Middle frontal gyrus (tissue), 1 donor: ENCODE measurements around the gene RAPGEF4.
"Not testable (repeated sequence)": the region's sequence is repeated elsewhere in the genome, so short reads cannot be mapped to it uniquely, and the experiment has no call there.

ENCODE experiments used
- DNase-seq: peaks from one replicate; pipeline ENCODE4 v3.0.0-alpha.2; 2015; ENCODE audit warnings: low spot score; ENCODE audit errors: extremely low spot score

RAPGEF4 gene

DNA sequence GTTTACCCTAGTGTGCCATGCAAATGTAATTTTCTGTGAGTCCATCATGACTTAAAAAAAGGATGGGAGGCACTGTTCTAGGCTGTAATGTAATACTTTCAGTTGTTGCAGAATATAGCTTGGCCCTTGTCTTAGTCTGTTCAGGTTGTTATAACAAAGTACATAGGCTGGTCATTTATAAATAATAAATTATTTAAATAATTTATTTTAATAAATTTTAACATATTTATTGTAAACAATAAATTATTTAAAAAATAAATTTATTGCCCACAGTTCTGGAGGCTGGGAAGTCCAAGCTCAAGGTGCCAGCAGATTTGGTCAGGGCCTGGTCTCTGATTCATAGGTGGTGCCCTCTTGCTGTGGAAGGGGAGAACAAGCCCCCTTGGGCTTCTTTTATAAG is 35.2 kb downstream of the RAPGEF4 start:
- DNase-seq, result no peak

DNA sequence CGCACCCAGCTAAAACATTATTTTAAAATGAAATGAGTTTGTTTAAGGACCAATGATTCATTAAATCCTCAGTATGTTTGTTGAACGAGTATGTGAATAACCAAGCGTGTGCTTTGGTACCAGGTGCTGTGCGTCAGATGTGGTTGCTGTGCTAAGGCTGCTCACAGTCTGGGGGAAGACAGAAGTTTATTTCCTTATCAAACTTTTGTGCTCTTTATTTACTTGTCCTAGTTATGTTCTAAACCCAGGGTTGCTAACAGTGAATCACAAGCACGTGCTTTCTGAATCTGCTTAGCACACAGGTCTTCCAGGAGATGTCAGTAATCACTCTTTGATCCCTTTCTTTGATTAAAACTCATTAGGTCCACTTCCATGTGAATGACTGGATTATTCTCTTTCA is 37.0 kb downstream of the RAPGEF4 start:
- no peak for DNase-seq

DNA sequence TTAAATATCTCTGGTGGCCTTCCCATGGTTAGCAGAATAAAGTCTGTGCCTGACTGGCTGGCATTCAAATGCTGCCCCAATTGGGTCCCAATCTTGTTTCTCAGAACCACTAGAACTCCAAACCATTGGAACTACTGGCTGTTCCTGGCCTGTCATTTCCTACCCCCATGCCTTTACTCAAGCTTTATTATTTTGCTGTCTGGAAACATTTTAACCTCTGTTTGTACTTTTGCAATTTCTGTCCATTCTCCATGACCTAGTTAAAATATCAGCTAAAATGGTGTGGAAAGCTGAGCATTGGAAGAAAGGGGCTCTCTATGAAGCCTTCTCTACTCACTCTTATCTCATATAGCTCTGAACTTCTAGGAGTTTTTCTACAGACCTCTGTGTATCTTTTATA is 38.7 kb downstream of the RAPGEF4 start:
- no peak for DNase-seq

DNA sequence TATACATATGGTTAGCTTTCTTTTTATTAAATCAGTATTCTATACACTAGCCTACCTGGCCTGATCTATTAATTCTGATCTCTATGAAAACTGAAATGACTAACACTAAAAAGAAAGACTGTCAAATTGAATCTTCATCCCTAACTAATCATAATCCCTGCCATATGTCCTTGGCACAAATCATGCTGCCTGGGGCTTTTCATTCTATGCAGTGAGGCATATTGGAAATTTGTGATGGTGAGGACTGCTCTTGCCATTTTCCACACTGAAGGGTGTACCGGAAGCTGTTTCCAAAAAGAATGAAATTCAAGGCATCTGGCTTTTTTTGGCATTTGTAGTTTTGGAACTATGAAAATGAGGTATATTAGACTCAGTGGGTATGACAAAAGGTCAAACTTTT is 39.7 kb downstream of the RAPGEF4 start:
- DNase-seq, result no peak

DNA sequence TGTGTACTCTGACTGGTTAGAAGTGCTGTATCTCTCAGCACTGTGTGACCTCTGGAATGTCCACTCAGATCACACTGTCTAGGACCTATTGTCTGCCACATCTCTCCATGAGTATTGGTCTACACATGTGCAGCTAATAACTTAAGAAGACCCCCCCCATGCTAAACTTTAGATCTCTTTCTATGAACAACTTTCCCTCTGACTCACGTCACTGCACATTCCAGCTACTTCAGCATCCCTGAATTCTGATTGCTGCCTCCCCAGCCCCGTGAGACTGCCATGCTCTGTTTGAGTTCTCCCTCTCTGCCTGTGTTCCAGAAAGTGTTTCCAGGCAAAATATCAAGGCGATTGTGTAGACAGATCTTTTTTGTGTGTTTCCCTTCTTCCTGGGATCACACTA is 41.8 kb downstream of the RAPGEF4 start:
- no peak for DNase-seq

DNA sequence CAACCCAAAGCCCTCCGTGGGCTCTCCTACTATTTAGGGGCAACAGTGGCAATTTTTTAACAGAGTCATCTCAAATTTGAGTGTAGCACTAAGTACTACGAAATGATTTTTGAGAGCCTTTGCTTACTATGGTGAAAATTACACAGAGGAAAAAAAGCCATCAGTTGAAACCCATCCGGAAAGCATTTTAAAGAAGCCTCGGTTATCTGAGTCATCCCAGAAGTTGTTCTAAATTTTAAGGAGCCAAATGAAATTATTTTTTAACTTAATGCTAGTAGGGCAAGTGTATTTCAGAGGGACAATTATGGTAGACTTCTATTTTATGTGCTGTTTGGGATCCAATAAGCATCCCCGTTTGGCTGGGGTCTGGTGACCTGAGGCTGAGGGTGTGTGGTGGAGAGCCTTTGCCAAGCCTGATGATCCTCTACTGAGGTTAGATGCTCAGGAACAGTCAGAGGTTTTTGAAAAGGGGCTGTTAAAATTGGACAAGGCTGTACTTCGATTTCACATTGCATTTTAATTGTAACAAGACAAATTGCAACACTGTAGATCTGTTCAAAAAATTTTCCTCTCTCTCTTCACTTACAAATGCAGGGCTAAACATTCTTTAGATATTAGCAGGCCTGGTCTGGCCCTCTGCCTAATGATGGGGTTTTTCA is 47.0 kb downstream of the RAPGEF4 start:
- DNase-seq, result no peak

DNA sequence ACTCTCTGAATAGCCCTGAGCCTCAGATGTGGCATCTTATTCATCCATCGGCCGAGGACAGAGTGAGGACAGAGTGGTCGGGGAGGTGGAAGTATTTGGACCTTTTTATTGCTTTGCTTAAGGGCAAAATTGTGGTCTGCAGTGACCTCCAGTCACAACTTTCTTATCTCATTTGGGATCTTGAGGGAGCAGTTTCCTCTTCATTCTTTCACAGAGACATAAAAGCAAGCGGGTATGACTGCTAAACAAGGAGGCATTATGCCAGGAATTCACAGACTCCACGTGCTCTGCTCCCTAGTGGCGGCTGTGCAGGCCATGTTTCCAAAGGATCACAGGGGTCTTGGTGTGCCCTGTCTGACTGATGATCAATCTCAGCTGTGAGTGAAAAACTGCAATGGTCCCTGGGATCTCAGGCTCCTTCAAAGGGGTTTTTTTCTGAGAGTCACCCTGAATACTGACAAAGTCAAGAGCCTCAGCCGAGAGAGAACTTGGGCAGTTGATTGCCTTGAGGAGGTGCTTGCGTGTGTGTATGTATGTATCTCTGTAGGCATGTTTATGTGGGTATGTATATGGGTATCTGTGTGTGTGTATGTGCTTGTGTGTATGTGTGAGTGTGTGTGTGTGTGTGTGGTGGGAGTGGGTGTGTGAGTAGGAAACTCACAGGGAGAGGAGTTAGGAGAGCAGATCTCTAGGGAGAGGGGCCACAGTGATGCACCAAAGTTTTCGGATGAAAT is 47.7 kb downstream of the RAPGEF4 start:
- no peak for DNase-seq

DNA sequence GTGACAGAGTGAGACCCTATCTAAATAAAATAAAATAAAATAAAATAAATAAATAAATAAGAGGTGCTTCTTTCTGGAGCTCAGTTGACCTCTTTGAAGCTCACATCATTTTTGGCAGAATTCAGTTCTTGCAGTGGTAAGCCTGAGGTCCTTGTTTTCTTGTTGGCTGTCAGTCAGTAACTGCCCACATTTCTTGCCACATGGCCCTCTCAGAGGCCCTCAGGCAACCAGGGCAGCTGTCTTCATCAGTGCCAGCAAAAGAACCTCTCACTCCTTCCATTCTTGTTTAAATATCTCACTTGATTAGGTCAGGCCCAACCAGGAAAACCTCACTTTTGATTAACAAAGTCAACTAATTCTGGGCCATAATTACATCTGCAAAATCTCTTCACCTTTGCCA is 53.2 kb downstream of the RAPGEF4 start:
- DNase-seq, result no peak

DNA sequence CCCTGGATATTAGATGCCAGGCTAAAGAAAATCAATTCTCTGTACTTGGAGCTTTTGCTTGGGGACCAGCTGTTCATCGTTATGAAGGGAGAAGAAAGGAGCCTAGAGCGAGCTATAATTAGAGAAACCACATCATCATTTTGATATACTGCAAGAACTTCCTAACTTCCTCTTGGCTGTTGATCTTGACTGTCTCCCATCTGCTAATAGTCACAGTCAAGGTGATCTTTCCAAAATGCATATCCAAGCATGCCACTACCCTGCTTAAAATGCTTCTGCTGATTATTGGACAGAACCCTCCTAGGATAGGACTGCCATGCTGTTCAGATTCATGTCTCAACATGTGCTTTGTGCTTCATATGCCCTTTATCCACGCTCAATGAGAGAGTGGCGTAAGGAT is 54.8 kb downstream of the RAPGEF4 start:
- DNase-seq, result no peak

DNA sequence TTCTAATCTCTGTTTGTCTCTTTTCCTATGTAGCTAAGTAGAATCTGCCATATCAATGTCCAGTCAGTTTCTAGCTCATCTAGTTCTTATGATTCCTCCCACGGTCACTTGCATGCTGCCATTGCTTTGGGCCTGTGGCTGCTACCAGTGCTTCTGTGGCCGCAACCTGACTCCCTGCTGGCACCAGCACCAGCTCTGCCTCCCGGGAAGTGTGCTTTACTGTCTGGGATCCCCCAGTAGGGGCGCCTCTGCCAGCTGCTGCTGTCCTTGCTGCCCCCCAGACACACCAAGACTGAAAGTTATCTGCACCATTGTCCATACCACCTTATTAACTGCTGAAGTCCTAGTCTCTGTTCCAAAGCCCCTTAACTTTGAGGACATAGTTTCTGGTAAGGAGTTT is 56.3 kb downstream of the RAPGEF4 start:
- no peak for DNase-seq

DNA sequence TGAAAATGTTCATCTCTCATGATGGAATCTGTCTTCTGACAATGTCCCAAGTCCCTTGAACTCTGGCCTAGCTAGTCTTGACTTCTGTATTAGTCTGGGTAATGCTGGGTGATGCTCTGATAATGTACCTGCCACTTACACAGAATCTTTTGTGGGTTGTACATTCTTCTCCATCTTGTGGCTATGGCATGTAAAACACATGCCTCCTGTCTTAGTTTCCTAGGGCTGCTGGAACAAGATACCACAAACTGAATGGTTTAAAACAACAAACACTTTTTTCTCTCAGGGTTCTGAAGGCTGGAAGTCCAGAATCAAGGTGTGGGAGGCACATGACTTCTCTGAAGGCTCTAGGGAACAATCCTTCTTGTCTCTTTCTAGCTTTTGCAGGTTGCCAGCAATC is 57.1 kb downstream of the RAPGEF4 start:
- no peak for DNase-seq

DNA sequence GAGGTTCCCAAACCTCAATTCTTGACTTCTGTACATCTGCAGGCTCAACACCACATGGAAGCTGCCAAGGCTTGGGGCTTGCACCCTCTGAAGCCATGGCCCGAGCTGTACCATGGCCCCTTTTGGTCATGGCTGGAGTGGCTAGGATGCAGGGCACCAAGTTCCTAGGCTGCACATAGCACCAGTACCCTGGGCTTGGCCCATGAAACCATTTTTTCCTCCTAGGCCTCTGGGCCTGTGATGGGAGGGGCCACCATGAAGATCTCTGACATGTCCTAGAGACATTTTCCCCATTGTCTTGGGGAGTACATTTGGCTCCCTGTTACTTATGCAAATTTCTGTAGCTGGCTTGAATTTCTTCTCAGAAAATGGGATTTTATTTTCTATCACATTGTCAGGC is 67.7 kb downstream of the RAPGEF4 start:
- not testable (repeated sequence) for DNase-seq

DNA sequence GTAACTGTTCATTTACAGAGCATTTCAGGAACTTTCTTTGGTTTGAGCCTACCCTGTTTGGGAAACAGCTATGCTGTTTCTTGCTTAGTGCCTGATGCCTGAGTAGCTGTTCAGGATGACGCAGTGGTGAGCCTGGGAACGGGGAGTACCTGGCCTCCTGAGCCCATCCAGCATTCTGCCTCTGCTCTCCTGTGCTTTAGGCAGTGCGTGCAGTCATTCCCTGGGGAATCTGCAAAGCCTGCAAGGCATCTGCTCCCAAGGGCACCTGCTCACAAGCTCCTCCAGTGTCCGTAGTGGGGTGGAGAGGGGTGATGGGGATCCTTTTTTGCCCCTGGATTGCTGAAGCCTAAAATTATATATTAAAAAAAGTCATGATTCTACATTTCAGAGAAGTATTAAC is 68.8 kb downstream of the RAPGEF4 start:
- no peak for DNase-seq

DNA sequence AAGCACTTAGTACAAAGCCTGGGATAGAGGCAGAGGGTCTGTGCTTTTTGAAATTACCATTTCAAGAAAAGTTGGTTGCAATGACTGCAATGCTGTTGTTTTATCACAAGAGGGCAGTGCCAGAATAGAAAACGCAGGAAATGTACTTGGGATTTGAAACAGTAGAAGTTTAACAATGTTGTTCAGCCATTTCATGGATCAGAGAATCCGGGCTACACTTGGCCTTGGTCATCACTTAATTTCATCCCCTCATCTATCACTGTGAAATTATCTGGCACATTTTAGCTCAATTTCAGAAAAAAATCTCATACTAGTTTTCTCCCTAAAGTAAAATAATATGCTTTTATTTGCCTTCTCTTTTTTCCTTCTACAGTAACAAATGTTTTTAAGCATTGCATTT is 70.8 kb downstream of the RAPGEF4 start:
- peak; percentile 66 for DNase-seq

DNA sequence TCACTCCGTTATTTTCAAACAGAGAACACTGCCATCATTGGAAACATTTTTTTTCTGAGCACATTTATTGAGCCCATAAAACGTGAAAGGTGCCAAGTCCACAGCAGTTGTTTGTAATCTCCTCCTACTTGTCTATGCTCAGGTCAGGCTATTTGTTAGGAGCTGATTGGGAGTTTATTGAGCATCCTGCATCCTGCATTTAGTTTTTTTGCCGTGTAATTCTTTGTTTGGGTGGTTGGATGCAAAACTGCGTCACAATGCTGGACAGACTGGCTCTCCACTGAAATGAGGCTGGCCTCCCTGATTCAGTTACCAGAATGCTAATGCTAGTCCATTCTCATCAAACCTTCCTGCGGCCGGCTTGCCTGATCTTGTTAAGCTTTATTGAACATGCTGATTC is 71.4 kb downstream of the RAPGEF4 start:
- DNase-seq, result no peak

DNA sequence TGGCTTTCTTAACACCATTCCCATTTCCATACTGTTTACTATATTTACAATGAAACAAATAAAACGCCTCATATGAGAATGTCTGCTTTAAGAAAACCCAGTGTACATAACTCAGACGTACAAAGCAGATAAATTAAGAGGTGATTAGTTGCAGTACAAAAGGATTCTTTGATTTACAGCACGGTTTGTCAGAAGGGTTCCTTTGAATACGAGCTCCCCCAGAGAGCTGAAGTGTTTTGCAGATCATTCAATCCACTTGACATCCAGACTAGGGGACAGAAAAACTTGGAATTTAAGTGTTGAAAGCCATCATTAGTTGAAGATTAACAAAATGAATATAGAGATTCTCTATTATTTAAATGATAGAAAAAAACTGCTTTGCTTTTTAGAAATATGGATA is 72.5 kb downstream of the RAPGEF4 start:
- no peak for DNase-seq

DNA sequence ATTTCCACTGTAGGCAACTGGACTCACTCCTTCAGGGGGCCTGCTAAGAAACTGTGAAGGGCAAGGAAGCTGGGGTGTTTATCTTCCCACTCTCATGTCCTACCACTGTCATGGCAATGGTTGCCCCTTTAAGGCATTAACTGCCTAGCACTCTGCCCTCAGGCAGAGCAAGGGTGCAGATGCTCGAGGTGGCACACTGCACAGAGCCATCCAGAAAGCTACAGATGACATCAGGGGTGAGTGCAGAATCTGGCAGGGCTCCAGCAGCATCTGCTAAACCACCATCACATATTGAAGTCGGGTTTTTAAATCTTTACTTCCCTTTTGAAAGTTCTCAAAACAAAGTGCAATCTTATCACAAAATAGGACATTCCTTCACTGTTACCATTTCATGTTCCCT is 75.4 kb downstream of the RAPGEF4 start:
- no peak for DNase-seq

DNA sequence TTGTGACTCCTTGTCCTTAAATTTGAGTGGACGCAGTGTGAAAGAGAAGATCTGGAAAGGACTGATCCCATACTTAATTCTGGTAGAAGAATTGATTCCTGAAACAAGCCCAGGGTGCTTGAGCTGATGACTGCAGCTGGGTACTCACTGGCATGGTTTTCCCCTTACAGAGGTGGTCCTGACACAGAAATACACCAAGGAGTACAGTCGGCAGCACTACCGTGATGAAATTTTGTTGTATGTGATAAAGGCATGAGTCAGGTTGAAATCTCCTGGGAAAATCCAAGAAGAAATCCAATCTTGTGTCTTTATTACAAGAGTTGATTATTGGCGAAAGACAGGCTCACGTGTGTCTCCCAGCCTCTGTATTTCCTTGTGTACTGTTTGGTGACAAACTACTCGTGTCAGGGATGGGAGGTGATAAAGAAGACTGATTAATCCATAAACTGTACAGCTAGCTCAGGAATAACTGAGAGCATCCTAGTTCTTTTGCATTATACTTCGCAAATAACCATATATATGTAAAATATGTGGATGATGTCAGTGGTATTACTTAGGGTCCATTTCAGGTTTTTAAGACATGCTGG is 76.6 kb downstream of the RAPGEF4 start:
- DNase-seq, result no peak

DNA sequence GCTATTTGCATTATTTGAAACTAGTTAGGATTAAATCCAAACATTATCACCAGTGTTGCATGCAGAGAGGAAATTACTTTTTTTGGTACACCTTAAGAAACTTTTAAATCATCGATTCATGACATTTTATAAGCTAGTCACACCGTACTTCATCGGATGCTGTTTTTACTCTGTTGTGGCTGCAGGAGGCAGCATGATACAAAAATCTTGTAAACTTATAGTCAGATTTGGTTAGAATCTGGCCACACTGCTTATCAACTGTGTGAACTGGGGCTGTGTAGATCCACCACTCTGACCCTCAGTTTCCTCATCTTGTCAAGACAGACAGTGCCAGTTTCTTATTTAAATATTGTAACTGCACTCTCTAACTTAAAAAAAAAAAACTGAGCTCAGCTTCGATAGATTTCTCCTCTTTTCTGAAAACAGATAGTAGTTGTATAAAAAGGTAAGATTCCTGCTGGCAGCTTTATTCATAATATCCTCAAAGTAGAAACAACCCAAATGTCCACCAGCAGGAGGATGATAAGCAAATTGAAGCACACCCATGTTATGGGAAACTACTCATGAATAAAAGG is 77.8 kb downstream of the RAPGEF4 start:
- no peak for DNase-seq

DNA sequence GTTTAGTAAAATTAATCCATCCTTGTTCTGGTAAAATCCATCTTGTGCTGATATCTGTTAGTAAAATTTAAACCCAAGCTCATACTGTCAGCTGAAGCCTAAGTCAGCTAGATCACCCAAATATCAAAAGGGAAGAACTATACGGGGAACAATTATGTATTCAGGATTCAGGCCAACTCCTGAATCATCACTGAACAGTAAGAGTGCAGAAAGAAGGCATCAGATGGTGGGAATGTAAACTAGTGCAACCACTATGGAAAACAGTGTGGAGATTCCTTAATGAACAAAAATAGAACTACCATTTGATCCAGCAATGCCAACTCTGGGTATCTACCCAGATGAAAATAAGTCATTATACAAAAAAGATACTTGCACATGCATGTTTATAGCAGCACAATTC is 81.8 kb downstream of the RAPGEF4 start:
- no peak for DNase-seq

DNA sequence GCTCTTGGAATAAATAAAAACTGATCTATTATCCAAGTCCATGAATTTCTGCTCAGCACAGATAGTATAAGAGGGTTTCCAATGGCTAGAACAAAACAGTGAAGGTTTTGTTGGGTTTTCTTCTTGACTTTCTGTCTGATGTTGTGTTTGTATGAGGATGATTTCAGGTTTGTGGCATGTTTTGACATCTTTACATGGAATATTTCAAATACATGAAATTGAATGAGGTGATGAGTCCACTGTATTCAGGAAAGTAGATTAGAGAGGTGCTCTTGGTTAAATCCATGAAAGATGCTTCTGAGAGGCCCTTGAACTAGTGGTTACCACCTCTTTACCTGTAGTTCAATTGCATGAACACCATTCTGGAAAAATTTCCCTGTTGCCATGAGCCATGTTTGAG is 84.3 kb downstream of the RAPGEF4 start:
- DNase-seq, result no peak
